Measurements from ENCODE around the gene EOGT. TPM values are rescaled to one million over a fixed set of nuclear protein-coding genes. Genes with fewer than 3 reads are reported as not detected.

The EOGT gene
- polyA plus RNA-seq, 2 donors, result 13.3 to 28.1 TPM

GRCh38 chr3:69032737-69033136 lies 19.3 kb upstream of the EOGT start:
- H3K9me3 ChIP-seq (ENCODE audit: control insufficient read depth in 2 of 2, insufficient read depth in 1 of 2, low read depth in 1 of 2, low read length in 1 of 2), result no peaks in the 10 kb centered on the region
- no peak overlapping the region for H3K4me3 ChIP-seq (ENCODE audit: low read depth in 1 of 2, low read length in 2 of 2)
- 96% methylated on average over 9 of the region's 9 CpGs for WGBS, 2 donors
- H3K36me3 ChIP-seq (ENCODE audit: control insufficient read depth in 2 of 2, insufficient read depth in 2 of 2, low read length in 1 of 2), result peaks cover 3 to 14% of the 10 kb centered on the region in 2 donors
- no peak overlapping the region for H3K27ac ChIP-seq (ENCODE audit: low read depth in 2 of 2, low read length in 1 of 2)
- H3K4me1 ChIP-seq (ENCODE audit: control insufficient read depth in 2 of 2, insufficient read depth in 2 of 2, low read length in 1 of 2), result no peaks in the 10 kb centered on the region
- H3K27me3 ChIP-seq (ENCODE audit: control insufficient read depth in 1 of 2, insufficient read depth in 2 of 2, low read length in 2 of 2), result no peaks in the 10 kb centered on the region

GRCh38 chr3:69032142-69032541 lies 18.7 kb upstream of the EOGT start:
- no peaks in the 10 kb centered on the region for H3K4me1 ChIP-seq (ENCODE audit: control insufficient read depth in 2 of 2, insufficient read depth in 2 of 2, low read length in 1 of 2)
- no peaks in the 10 kb centered on the region for H3K27me3 ChIP-seq (ENCODE audit: control insufficient read depth in 1 of 2, insufficient read depth in 2 of 2, low read length in 2 of 2)
- 92 to 94% methylated on average over 2 of the region's 2 CpGs for WGBS, 2 donors
- H3K4me3 ChIP-seq (ENCODE audit: low read depth in 1 of 2, low read length in 2 of 2), result no peak overlapping the region
- H3K36me3 ChIP-seq (ENCODE audit: control insufficient read depth in 2 of 2, insufficient read depth in 2 of 2, low read length in 1 of 2), result peaks cover 3 to 14% of the 10 kb centered on the region in 2 donors
- no peaks in the 10 kb centered on the region for H3K9me3 ChIP-seq (ENCODE audit: control insufficient read depth in 2 of 2, insufficient read depth in 1 of 2, low read depth in 1 of 2, low read length in 1 of 2)
- no peak overlapping the region for H3K27ac ChIP-seq (ENCODE audit: low read depth in 2 of 2, low read length in 1 of 2)

GRCh38 chr3:69031635-69032034 lies 18.2 kb upstream of the EOGT start:
- H3K4me3 ChIP-seq (ENCODE audit: low read depth in 1 of 2, low read length in 2 of 2), result no peak overlapping the region
- 73 to 79% methylated on average over 1 of the region's 1 CpG for WGBS, 2 donors
- peaks cover 3 to 14% of the 10 kb centered on the region in 2 donors for H3K36me3 ChIP-seq (ENCODE audit: control insufficient read depth in 2 of 2, insufficient read depth in 2 of 2, low read length in 1 of 2)
- no peak overlapping the region for H3K27ac ChIP-seq (ENCODE audit: low read depth in 2 of 2, low read length in 1 of 2)
- no peaks in the 10 kb centered on the region for H3K4me1 ChIP-seq (ENCODE audit: control insufficient read depth in 2 of 2, insufficient read depth in 2 of 2, low read length in 1 of 2)
- H3K27me3 ChIP-seq (ENCODE audit: control insufficient read depth in 1 of 2, insufficient read depth in 2 of 2, low read length in 2 of 2), result no peaks in the 10 kb centered on the region
- H3K9me3 ChIP-seq (ENCODE audit: control insufficient read depth in 2 of 2, insufficient read depth in 1 of 2, low read depth in 1 of 2, low read length in 1 of 2), result no peaks in the 10 kb centered on the region

- H3K9me3 ChIP-seq (ENCODE audit: control insufficient read depth in 2 of 2, insufficient read depth in 1 of 2, low read depth in 1 of 2, low read length in 1 of 2), result no peaks in the 10 kb centered on the region
- H3K4me1 ChIP-seq (ENCODE audit: control insufficient read depth in 2 of 2, insufficient read depth in 2 of 2, low read length in 1 of 2), result no peaks in the 10 kb centered on the region
- H3K27me3 ChIP-seq (ENCODE audit: control insufficient read depth in 1 of 2, insufficient read depth in 2 of 2, low read length in 2 of 2), result no peaks in the 10 kb centered on the region
- no peak overlapping the region for H3K4me3 ChIP-seq (ENCODE audit: low read depth in 1 of 2, low read length in 2 of 2)
- WGBS, 2 donors, result 65 to 72% methylated on average over 4 of the region's 4 CpGs
- H3K27ac ChIP-seq (ENCODE audit: low read depth in 2 of 2, low read length in 1 of 2), result no peak overlapping the region
- H3K36me3 ChIP-seq (ENCODE audit: control insufficient read depth in 2 of 2, insufficient read depth in 2 of 2, low read length in 1 of 2), result peaks cover 4 to 7% of the 10 kb centered on the region in 2 donors
Observed at GRCh38 chr3:69020857-69021256, 7.4 kb upstream of the EOGT start.

- H3K27ac ChIP-seq (ENCODE audit: low read depth in 2 of 2, low read length in 1 of 2), result no peak overlapping the region
- H3K27me3 ChIP-seq (ENCODE audit: control insufficient read depth in 1 of 2, insufficient read depth in 2 of 2, low read length in 2 of 2), result no peaks in the 10 kb centered on the region
- peaks cover 4 to 7% of the 10 kb centered on the region in 2 donors for H3K36me3 ChIP-seq (ENCODE audit: control insufficient read depth in 2 of 2, insufficient read depth in 2 of 2, low read length in 1 of 2)
- WGBS, 2 donors, result 35 to 39% methylated on average over 2 of the region's 2 CpGs
- H3K9me3 ChIP-seq (ENCODE audit: control insufficient read depth in 2 of 2, insufficient read depth in 1 of 2, low read depth in 1 of 2, low read length in 1 of 2), result no peaks in the 10 kb centered on the region
- no peaks in the 10 kb centered on the region for H3K4me1 ChIP-seq (ENCODE audit: control insufficient read depth in 2 of 2, insufficient read depth in 2 of 2, low read length in 1 of 2)
- H3K4me3 ChIP-seq (ENCODE audit: low read depth in 1 of 2, low read length in 2 of 2), result no peak overlapping the region
Observed at GRCh38 chr3:69020424-69020823, 6.9 kb upstream of the EOGT start.

- 88 to 93% methylated on average over 2 of the region's 2 CpGs for WGBS, 2 donors
- Histone ChIP-seq H3K27ac (ENCODE audit: low read depth in 2 of 2, low read length in 1 of 2) (no peak overlapping the region), H3K36me3 (ENCODE audit: control insufficient read depth in 2 of 2, insufficient read depth in 2 of 2, low read length in 1 of 2) (no peaks in the 10 kb centered on the region), H3K4me1 (ENCODE audit: control insufficient read depth in 2 of 2, insufficient read depth in 2 of 2, low read length in 1 of 2) (peaks cover 0 to 3% of the 10 kb centered on the region in 2 donors), H3K4me3 (ENCODE audit: low read depth in 1 of 2, low read length in 2 of 2) (no peak overlapping the region), H3K27me3 (ENCODE audit: control insufficient read depth in 1 of 2, insufficient read depth in 2 of 2, low read length in 2 of 2) (no peaks in the 10 kb centered on the region), H3K9me3 (ENCODE audit: control insufficient read depth in 2 of 2, insufficient read depth in 1 of 2, low read depth in 1 of 2, low read length in 1 of 2) (no peaks in the 10 kb centered on the region)
Observed at GRCh38 chr3:69016901-69017300, 3.4 kb upstream of the EOGT start.

GRCh38 chr3:69016102-69016501 lies 2.6 kb upstream of the EOGT start:
- H3K36me3 ChIP-seq (ENCODE audit: control insufficient read depth in 2 of 2, insufficient read depth in 2 of 2, low read length in 1 of 2), result no peaks in the 10 kb centered on the region
- no peaks in the 10 kb centered on the region for H3K27me3 ChIP-seq (ENCODE audit: control insufficient read depth in 1 of 2, insufficient read depth in 2 of 2, low read length in 2 of 2)
- H3K9me3 ChIP-seq (ENCODE audit: control insufficient read depth in 2 of 2, insufficient read depth in 1 of 2, low read depth in 1 of 2, low read length in 1 of 2), result no peaks in the 10 kb centered on the region
- H3K4me1 ChIP-seq (ENCODE audit: control insufficient read depth in 2 of 2, insufficient read depth in 2 of 2, low read length in 1 of 2), result peaks cover 0 to 3% of the 10 kb centered on the region in 2 donors
- 92 to 98% methylated on average over 4 of the region's 4 CpGs for WGBS, 2 donors
- no peak overlapping the region for H3K4me3 ChIP-seq (ENCODE audit: low read depth in 1 of 2, low read length in 2 of 2)
- H3K27ac ChIP-seq (ENCODE audit: low read depth in 2 of 2, low read length in 1 of 2), result no peak overlapping the region

GRCh38 chr3:69014022-69014580 lies 617 bp upstream of the EOGT start:
- H3K27me3 ChIP-seq (ENCODE audit: control insufficient read depth in 1 of 2, insufficient read depth in 2 of 2, low read length in 2 of 2), result no peaks in the 10 kb centered on the region
- WGBS, 2 donors, result 12% methylated on average over 11 of the region's 11 CpGs
- peak overlapping the region; percentile 85 to 91 for H3K4me3 ChIP-seq (ENCODE audit: low read depth in 1 of 2, low read length in 2 of 2)
- H3K27ac ChIP-seq (ENCODE audit: low read depth in 2 of 2, low read length in 1 of 2), result peak overlapping the region; percentile 97 to 99
- H3K9me3 ChIP-seq (ENCODE audit: control insufficient read depth in 2 of 2, insufficient read depth in 1 of 2, low read depth in 1 of 2, low read length in 1 of 2), result no peaks in the 10 kb centered on the region
- peaks cover 0 to 3% of the 10 kb centered on the region in 2 donors for H3K4me1 ChIP-seq (ENCODE audit: control insufficient read depth in 2 of 2, insufficient read depth in 2 of 2, low read length in 1 of 2)
- no peaks in the 10 kb centered on the region for H3K36me3 ChIP-seq (ENCODE audit: control insufficient read depth in 2 of 2, insufficient read depth in 2 of 2, low read length in 1 of 2)

- Histone ChIP-seq H3K4me1 (ENCODE audit: control insufficient read depth in 2 of 2, insufficient read depth in 2 of 2, low read length in 1 of 2) (peaks cover 0 to 3% of the 10 kb centered on the region in 2 donors), H3K27ac (ENCODE audit: low read depth in 2 of 2, low read length in 1 of 2) (peak overlapping the region; percentile 97 to 99), H3K9me3 (ENCODE audit: control insufficient read depth in 2 of 2, insufficient read depth in 1 of 2, low read depth in 1 of 2, low read length in 1 of 2) (no peaks in the 10 kb centered on the region), H3K36me3 (ENCODE audit: control insufficient read depth in 2 of 2, insufficient read depth in 2 of 2, low read length in 1 of 2) (no peaks in the 10 kb centered on the region), H3K4me3 (ENCODE audit: low read depth in 1 of 2, low read length in 2 of 2) (peak overlapping the region; percentile 85 to 91), H3K27me3 (ENCODE audit: control insufficient read depth in 1 of 2, insufficient read depth in 2 of 2, low read length in 2 of 2) (no peaks in the 10 kb centered on the region)
- 3% methylated on average over 36 of the region's 36 CpGs for WGBS, 2 donors
Observed at GRCh38 chr3:69012800-69013252, 658 bp downstream of the EOGT start.

- H3K27me3 ChIP-seq (ENCODE audit: control insufficient read depth in 1 of 2, insufficient read depth in 2 of 2, low read length in 2 of 2), result no peaks in the 10 kb centered on the region
- WGBS, 2 donors, result 30 to 45% methylated on average over 22 of the region's 22 CpGs
- no peaks in the 10 kb centered on the region for H3K36me3 ChIP-seq (ENCODE audit: control insufficient read depth in 2 of 2, insufficient read depth in 2 of 2, low read length in 1 of 2)
- H3K4me1 ChIP-seq (ENCODE audit: control insufficient read depth in 2 of 2, insufficient read depth in 2 of 2, low read length in 1 of 2), result peaks cover 0 to 3% of the 10 kb centered on the region in 2 donors
- peak overlapping the region; percentile 97 to 99 for H3K27ac ChIP-seq (ENCODE audit: low read depth in 2 of 2, low read length in 1 of 2)
- H3K4me3 ChIP-seq (ENCODE audit: low read depth in 1 of 2, low read length in 2 of 2), result peak overlapping the region; percentile 85 to 91
- no peaks in the 10 kb centered on the region for H3K9me3 ChIP-seq (ENCODE audit: control insufficient read depth in 2 of 2, insufficient read depth in 1 of 2, low read depth in 1 of 2, low read length in 1 of 2)
Observed at GRCh38 chr3:69012100-69012799, 1.2 kb downstream of the EOGT start.
